Adipose tissue (tissue), 3 donors: ENCODE results near the gene IL32. TPM values are rescaled to one million over a fixed set of nuclear protein-coding genes. Genes with fewer than 3 reads are reported as not detected.
"Not testable (repeated sequence)": the region's sequence is repeated elsewhere in the genome, so short reads cannot be mapped to it uniquely, and the experiment has no call there.

Experiments used
- H3K27ac ChIP-seq: one replicate; pipeline ENCODE4 v1.5.1; 2013; ENCODE audit warnings: low read depth, low read length
- WGBS, 3 donors: extraction: QIAGEN DNeasy Blood & Tissue Kit; methylation state at CpG; one replicate each; pipeline ENCODE4 v1.1.7; 2013; 5-methylcytosine and 5-hydroxymethylcytosine counted together
- polyA plus RNA-seq, 3 donors: library from polyadenylated mRNA; stranded (reverse); fragments of 200-250 nt; gene quantifications; one replicate each; pipeline ENCODE4 v1.2.3, GENCODE V29; 2013
- donor health status: healthy with polysubstance abuse.
- donor health status: Bipolar disorder and iron deficiency.
- donor health status: healthy.

IL32 gene
- polyA plus RNA-seq, 3 donors = 77.7 to 209 (median 87.0) TPM

DNA sequence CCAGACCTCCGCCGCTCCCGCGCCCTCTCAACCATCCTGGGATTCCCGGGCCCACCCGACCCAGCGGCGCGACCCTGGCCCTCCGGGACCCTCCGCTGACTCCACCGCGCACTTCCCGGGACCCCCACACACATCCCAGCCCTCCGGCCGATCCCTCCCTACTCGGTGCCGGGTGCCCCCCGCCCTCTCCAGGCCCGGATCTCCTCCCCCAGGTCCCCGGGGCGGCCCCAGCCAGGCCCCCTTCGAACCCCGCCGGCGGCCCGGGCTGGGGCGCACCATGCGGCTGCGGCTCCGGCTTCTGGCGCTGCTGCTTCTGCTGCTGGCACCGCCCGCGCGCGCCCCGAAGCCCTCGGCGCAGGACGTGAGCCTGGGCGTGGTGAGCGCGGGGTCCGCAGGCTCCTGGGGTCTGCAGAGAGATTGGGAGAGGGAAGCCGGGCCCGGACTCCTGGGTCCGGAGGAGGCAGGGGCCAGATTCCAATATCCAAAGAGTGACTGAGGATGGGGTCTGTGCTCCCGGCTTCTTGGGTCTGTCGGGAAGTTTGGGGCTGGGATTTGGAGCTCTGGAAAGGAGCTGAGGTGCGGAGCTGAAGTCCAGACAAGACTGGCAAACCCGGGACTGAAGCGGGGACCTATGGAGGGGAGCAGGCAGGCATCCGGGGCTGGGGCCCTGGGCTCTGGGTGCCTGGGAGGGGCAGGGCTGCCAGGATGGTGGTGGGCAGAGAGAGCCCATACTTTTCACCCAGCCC lies 18.6 kb upstream of the IL32 start:
- H3K27ac ChIP-seq = no peak overlapping the region
- WGBS, 3 donors = 1 to 2% (median 2%) methylated on average over 48 to 54 of the region's 54 CpGs

GRCh38 chr16:3047387-3047720 lies 18.1 kb upstream of the IL32 start:
- WGBS, 3 donors = 19 to 22% (median 20%) methylated on average over 11 to 13 of the region's 13 CpGs
- no peak overlapping the region for H3K27ac ChIP-seq

DNA sequence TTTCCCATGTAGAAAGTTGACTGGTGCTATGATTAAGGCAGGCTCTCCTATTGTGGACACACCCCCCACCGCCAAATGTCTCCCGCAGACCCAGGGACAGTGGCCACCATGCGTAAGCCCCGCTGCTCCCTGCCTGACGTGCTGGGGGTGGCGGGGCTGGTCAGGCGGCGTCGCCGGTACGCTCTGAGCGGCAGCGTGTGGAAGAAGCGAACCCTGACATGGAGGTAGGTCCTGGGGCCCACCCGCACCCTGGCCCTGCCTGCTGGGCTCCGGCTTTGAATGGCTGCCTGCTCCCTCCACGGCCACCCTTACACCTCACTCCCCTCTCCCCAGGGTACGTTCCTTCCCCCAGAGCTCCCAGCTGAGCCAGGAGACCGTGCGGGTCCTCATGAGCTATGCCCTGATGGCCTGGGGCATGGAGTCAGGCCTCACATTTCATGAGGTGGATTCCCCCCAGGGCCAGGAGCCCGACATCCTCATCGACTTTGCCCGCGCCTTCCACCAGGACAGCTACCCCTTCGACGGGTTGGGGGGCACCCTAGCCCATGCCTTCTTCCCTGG lies 15.4 kb upstream of the IL32 start:
- 80 to 84% (median 83%) methylated on average over 24 to 26 of the region's 26 CpGs for WGBS, 3 donors
- H3K27ac ChIP-seq = no peak overlapping the region

DNA sequence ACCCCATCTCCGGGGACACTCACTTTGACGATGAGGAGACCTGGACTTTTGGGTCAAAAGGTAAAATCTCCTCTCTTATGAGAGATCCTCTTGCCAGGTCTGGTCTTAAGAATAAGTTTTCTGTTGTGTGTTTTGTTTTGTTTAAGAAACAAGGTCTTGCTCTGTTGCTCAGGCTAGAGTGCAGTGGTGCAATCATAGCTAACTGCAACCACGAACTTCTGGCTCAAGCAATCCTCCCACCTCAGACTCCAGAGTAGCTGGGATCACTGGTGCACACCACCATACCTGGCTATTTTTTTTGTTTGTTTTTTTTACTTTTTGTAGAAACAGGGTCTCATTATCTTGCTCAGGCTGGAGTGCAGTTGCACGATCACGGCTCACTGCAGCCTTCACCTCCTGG lies 15.0 kb upstream of the IL32 start:
- H3K27ac ChIP-seq = no peak overlapping the region
- 78 to 86% (median 79%) methylated on average over 5 of the region's 5 CpGs for WGBS, 3 donors

- H3K27ac ChIP-seq = no peak overlapping the region
- 18 to 36% (median 26%) methylated on average over 4 of the region's 4 CpGs for WGBS, 3 donors
These were observed 14.4 kb upstream of the IL32 start for GRCh38 chr16:3051009-3051408.

- H3K27ac ChIP-seq = no peak overlapping the region
- WGBS, 3 donors = 58 to 87% (median 68%) methylated on average over 9 of the region's 9 CpGs
These were observed 13.9 kb upstream of the IL32 start for GRCh38 chr16:3051494-3051893.

- 70 to 74% (median 73%) methylated on average over 9 to 11 of the region's 12 CpGs for WGBS, 3 donors
- H3K27ac ChIP-seq = not testable (repeated sequence)
These were observed 12.7 kb upstream of the IL32 start for GRCh38 chr16:3052571-3053329.

- not testable (repeated sequence) for H3K27ac ChIP-seq
- 73 to 85% (median 79%) methylated on average over 10 to 13 of the region's 13 CpGs for WGBS, 3 donors
These were observed 12.1 kb upstream of the IL32 start for GRCh38 chr16:3053330-3053710.

- H3K27ac ChIP-seq = no peak overlapping the region
- 62 to 85% (median 67%) methylated on average over 17 of the region's 17 CpGs for WGBS, 3 donors
These were observed 10.3 kb upstream of the IL32 start for GRCh38 chr16:3054965-3055733.

- not testable (repeated sequence) for H3K27ac ChIP-seq
- 64 to 88% (median 69%) methylated on average over 9 of the region's 9 CpGs for WGBS, 3 donors
These were observed 9.7 kb upstream of the IL32 start for GRCh38 chr16:3055734-3056115.

DNA sequence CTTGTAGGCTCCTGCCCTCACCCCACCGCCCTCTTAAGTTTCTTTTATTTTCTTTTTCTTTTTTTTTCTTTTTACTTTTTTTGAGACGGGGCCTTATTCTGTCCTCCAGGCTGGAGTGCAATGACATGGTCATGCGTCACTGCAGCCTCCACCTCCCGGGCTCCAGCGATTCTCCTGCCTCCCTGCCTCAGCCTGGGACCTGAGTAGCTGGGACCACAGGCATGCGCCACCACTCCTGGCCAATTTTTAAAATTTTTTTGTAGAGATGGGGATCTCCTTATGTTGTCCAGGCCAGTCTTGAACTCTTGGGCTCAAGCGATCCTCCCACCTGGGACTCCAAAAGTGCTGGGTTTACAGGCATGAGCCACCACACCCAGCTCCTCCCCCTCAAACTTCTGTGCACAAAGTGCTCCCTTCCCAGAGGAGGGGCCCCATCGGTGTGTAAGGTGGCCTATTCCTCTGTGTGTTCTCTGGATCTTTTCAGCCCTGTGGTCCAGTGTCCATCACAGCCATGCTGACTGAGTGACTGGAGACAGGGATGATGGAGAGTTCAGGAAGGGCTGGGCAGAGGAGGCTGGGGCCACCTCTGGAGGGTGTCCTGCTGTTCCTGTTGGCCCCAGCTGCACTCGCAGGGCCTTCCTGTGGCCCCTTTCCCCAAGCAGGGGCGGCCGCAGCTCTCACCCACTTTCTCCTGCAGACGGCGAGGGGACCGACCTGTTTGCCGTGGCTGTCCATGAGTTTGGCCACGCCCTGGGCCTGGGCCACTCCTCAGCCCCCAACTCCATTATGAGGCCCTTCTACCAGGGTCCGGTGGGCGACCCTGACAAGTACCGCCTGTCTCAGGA lies 8.9 kb upstream of the IL32 start:
- H3K27ac ChIP-seq = no peak overlapping the region
- 79 to 93% (median 84%) methylated on average over 14 to 19 of the region's 19 CpGs for WGBS, 3 donors

- 92 to 94% (median 92%) methylated on average over 22 of the region's 22 CpGs for WGBS, 3 donors
- H3K27ac ChIP-seq = no peak overlapping the region
These were observed 8.0 kb upstream of the IL32 start for GRCh38 chr16:3057181-3058138.

DNA sequence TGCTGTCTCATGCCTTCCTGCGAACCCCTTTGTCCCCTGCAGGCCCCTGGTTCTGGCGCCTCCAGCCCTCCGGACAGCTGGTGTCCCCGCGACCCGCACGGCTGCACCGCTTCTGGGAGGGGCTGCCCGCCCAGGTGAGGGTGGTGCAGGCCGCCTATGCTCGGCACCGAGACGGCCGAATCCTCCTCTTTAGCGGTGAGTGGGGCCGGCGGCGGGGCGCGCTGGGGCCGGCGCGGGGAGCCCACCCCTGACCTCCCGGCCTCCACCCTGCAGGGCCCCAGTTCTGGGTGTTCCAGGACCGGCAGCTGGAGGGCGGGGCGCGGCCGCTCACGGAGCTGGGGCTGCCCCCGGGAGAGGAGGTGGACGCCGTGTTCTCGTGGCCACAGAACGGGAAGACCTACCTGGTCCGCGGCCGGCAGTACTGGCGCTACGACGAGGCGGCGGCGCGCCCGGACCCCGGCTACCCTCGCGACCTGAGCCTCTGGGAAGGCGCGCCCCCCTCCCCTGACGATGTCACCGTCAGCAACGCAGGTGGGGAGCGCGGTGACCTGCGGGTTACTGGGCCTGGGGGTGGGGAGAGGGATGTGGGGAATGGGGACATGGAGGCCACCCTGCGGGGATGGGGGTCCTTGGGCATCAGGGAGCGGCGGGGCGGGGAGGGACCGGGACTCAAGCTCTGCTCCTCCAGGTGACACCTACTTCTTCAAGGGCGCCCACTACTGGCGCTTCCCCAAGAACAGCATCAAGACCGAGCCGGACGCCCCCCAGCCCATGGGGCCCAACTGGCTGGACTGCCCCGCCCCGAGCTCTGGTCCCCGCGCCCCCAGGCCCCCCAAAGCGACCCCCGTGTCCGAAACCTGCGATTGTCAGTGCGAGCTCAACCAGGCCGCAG lies 7.1 kb upstream of the IL32 start:
- H3K27ac ChIP-seq = no peak overlapping the region
- 6 to 10% (median 8%) methylated on average over 58 to 77 of the region's 77 CpGs for WGBS, 3 donors

GRCh38 chr16:3059041-3059722 lies 6.3 kb upstream of the IL32 start:
- H3K27ac ChIP-seq = no peak overlapping the region
- WGBS, 3 donors = 0 to 1% (median 0%) methylated on average over 45 to 64 of the region's 67 CpGs

DNA sequence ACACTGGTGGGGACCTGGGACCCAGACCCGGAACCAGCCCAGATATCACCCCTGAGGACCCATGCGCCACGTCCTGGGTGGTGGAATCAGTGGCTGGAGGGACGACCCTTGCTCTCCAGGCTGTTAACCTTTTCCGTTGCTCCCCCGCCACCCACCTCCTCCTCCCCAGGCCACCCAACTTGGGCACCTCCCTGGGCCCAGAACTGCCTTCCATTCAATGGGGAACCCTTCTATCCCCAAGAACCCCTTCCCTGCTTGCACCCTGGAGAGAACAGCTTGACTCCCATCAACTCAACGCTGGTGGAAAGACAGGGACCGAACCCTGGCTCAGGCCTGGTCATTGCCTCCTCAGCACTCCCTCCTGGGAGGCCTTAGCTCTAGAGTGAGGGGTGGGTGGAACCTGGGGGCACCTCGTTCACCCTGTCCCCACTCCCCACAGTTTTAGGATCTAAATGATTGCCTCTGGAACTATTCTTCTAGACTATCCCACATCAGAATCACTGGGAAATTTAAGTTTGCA lies 5.7 kb upstream of the IL32 start:
- H3K27ac ChIP-seq = no peak overlapping the region
- 55 to 61% (median 56%) methylated on average over 9 of the region's 9 CpGs for WGBS, 3 donors
